ENCODE measurements around the gene MACROD2. TPM values are rescaled to one million over a fixed set of nuclear protein-coding genes. Genes with fewer than 3 reads are reported as not detected.

MACROD2 gene
- total RNA-seq, 4 donors from 2014 or later, result 1.8 to 4.8 (median 2.9) TPM

- H3K27ac ChIP-seq, result no peak overlapping the region
- peaks cover 0 to 11% (median 0%) of the 10 kb centered on the region in 3 donors for H3K4me1 ChIP-seq
- no peaks in the 10 kb centered on the region for H3K27me3 ChIP-seq
- no peak overlapping the region for H3K4me3 ChIP-seq
- no peak for TF ChIP-seq POLR2A (IDR thresholded peaks at IDR 0.05)
- no peaks in the 10 kb centered on the region for H3K9me3 ChIP-seq
- DNase-seq, result no peak
- no peaks in the 10 kb centered on the region for H3K36me3 ChIP-seq
- intact Hi-C loops (cut with DNase I), result no loop called here
- 42 to 63% methylated on average over 1 of the region's 1 CpG for WGBS, 2 donors
Measured at GRCh38 chr20:15047601-15048000, 1052.3 kb downstream of the MACROD2 start.

GRCh38 chr20:15056246-15056645 is 1060.9 kb downstream of the MACROD2 start:
- TF ChIP-seq POLR2A (IDR thresholded peaks at IDR 0.05), result no peak
- intact Hi-C loops (cut with DNase I), result no loop called here
- no peak for DNase-seq
- no peak overlapping the region for H3K4me3 ChIP-seq
- WGBS, 2 donors, result 59 to 64% methylated on average over 5 of the region's 5 CpGs
- no peak overlapping the region for H3K27ac ChIP-seq
- H3K9me3 ChIP-seq, result peaks cover 0 to 6% (median 0%) of the 10 kb centered on the region in 3 donors
- H3K36me3 ChIP-seq, result no peaks in the 10 kb centered on the region
- peaks cover 0 to 10% (median 0%) of the 10 kb centered on the region in 3 donors for H3K4me1 ChIP-seq
- no peaks in the 10 kb centered on the region for H3K27me3 ChIP-seq

- no peak for TF ChIP-seq POLR2A (IDR thresholded peaks at IDR 0.05)
- no peak for TF ChIP-seq CTCF (IDR thresholded peaks at IDR 0.05)
- intact Hi-C loops (cut with DNase I), result no loop called here
- H3K4me1 ChIP-seq, result peaks cover 0 to 17% (median 0%) of the 10 kb centered on the region in 3 donors
- 63 to 87% methylated on average over 2 to 3 of the region's 3 CpGs for WGBS, 2 donors
- no peaks in the 10 kb centered on the region for H3K9me3 ChIP-seq
- H3K27ac ChIP-seq, result no peak overlapping the region
- no peak overlapping the region for H3K4me3 ChIP-seq
- H3K27me3 ChIP-seq, result no peaks in the 10 kb centered on the region
- no peaks in the 10 kb centered on the region for H3K36me3 ChIP-seq
- no peak for DNase-seq
Measured at GRCh38 chr20:15058841-15059240, 1063.5 kb downstream of the MACROD2 start.

- H3K27me3 ChIP-seq, result no peaks in the 10 kb centered on the region
- no peak overlapping the region for H3K4me3 ChIP-seq
- DNase-seq, result no peak
- TF ChIP-seq CTCF (IDR thresholded peaks at IDR 0.05) (no peak), POLR2A (IDR thresholded peaks at IDR 0.05) (no peak)
- no peak overlapping the region for H3K27ac ChIP-seq
- H3K4me1 ChIP-seq, result peaks cover 0 to 17% (median 0%) of the 10 kb centered on the region in 3 donors
- no peaks in the 10 kb centered on the region for H3K36me3 ChIP-seq
- no peaks in the 10 kb centered on the region for H3K9me3 ChIP-seq
- intact Hi-C loops (cut with DNase I), result no loop called here
Measured at GRCh38 chr20:15059438-15059837, 1064.1 kb downstream of the MACROD2 start.

- DNase-seq, result no peak
- WGBS, 2 donors, result 73% methylated on average over 8 of the region's 8 CpGs
Measured at GRCh38 chr20:15060265-15061060, 1065.1 kb downstream of the MACROD2 start.

More at GRCh38 chr20:15060265-15061060, 1065.1 kb downstream of the MACROD2 start:
- Histone ChIP-seq H3K4me3 (no peak overlapping the region), H3K27ac (no peak overlapping the region), H3K27me3 (no peaks in the 10 kb centered on the region), H3K4me1 (peaks cover 0 to 17% (median 0%) of the 10 kb centered on the region in 3 donors), H3K9me3 (no peaks in the 10 kb centered on the region), H3K36me3 (no peaks in the 10 kb centered on the region)
- intact Hi-C loops (cut with DNase I), result no loop called here
- TF ChIP-seq CTCF (IDR thresholded peaks at IDR 0.05), result no peak
- no peak for TF ChIP-seq POLR2A (IDR thresholded peaks at IDR 0.05)
